ENCODE results near the gene C17orf113.

- no peak for TF ChIP-seq POLR2A (IDR thresholded peaks at IDR 0.05)
- no peak for TF ChIP-seq CTCF (IDR thresholded peaks at IDR 0.05)
- TF ChIP-seq EP300 (IDR thresholded peaks at IDR 0.05): no peak
Observed at GRCh38 chr17:42079541-42079940, 29.1 kb upstream of the C17orf113 start.
